ENCODE data around the gene CYP1A1.

CYP1A1 gene

GRCh38 chr15:74768771-74769342 lies 43.5 kb upstream of the CYP1A1 start:
- H3K27ac ChIP-seq = no peak overlapping the region
- peak; percentile 40 for DNase-seq
- in situ Hi-C loops (cut with HindIII; ENCODE audit: low pct_ligation_motif_present, low sequenced_read_pairs) = loop anchor here (5.0 to 25.0 kb wide), 2 partner anchors 137 to 407 kb away; partner anchors contain the start of gene CYP11A1

GRCh38 chr15:74768099-74768770 lies 42.9 kb upstream of the CYP1A1 start:
- Histone ChIP-seq H3K4me3 (ENCODE audit: low read depth, low read length) (no peak overlapping the region), H3K27me3 (replicated peaks) (no peaks in the 10 kb centered on the region), H3K36me3 (replicated peaks) (no peaks in the 10 kb centered on the region), H3K27ac (no peak overlapping the region)
- in situ Hi-C loops (cut with HindIII; ENCODE audit: low pct_ligation_motif_present, low sequenced_read_pairs) = loop anchor here (5.0 to 25.0 kb wide), 2 partner anchors 136 to 406 kb away; partner anchors contain the start of gene CYP11A1
- DNase-seq = no peak
- TF ChIP-seq, protein P1, sequence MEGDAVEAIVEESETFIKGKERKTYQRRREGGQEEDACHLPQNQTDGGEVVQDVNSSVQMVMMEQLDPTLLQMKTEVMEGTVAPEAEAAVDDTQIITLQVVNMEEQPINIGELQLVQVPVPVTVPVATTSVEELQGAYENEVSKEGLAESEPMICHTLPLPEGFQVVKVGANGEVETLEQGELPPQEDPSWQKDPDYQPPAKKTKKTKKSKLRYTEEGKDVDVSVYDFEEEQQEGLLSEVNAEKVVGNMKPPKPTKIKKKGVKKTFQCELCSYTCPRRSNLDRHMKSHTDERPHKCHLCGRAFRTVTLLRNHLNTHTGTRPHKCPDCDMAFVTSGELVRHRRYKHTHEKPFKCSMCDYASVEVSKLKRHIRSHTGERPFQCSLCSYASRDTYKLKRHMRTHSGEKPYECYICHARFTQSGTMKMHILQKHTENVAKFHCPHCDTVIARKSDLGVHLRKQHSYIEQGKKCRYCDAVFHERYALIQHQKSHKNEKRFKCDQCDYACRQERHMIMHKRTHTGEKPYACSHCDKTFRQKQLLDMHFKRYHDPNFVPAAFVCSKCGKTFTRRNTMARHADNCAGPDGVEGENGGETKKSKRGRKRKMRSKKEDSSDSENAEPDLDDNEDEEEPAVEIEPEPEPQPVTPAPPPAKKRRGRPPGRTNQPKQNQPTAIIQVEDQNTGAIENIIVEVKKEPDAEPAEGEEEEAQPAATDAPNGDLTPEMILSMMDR (IDR thresholded peaks at IDR 0.05; ENCODE audit: low read depth, low read length, missing control alignments) = peak; percentile 13

More at GRCh38 chr15:74768771-74769342, 43.5 kb upstream of the CYP1A1 start:
- no peaks in the 10 kb centered on the region for H3K27me3 ChIP-seq (replicated peaks)
- TF ChIP-seq, protein P1 (IDR thresholded peaks at IDR 0.05; ENCODE audit: low read depth, low read length, missing control alignments) = peak; percentile 85
- no peaks in the 10 kb centered on the region for H3K36me3 ChIP-seq (replicated peaks)
- H3K4me3 ChIP-seq (ENCODE audit: low read depth, low read length) = no peak overlapping the region

GRCh38 chr15:74767167-74768098 lies 42.1 kb upstream of the CYP1A1 start:
- TF ChIP-seq, protein P1 (IDR thresholded peaks at IDR 0.05; ENCODE audit: low read depth, low read length, missing control alignments) = no peak
- Histone ChIP-seq H3K27ac (no peak overlapping the region), H3K4me3 (ENCODE audit: low read depth, low read length) (no peak overlapping the region), H3K36me3 (replicated peaks) (no peaks in the 10 kb centered on the region), H3K27me3 (replicated peaks) (no peaks in the 10 kb centered on the region)
- in situ Hi-C loops (cut with HindIII; ENCODE audit: low pct_ligation_motif_present, low sequenced_read_pairs) = loop anchor here (5.0 to 25.0 kb wide), 2 partner anchors 135 to 405 kb away; partner anchors contain the start of gene CYP11A1
- no peak for DNase-seq

DNA sequence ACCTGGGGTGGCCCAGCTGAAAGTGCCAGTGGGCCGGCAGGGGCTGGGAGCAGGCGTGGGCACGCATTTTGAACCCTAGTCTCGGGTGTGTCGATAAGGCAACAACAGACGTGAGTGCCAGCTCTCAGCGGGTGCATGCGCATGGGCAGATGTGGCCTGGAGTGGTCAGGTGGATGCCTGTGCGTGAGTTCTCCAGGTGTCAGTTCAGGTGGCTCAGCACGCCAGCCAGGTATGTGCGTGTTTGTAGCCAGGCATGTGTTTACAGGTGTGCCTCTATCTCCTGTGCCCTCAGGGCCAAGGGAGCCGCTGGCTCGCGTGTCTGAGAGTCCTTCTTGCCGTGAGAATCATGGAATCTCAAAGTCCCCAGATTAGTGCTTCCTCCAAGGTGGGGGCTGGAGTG lies 38.1 kb upstream of the CYP1A1 start:
- Histone ChIP-seq H3K27ac (no peak overlapping the region), H3K4me3 (ENCODE audit: low read depth, low read length) (no peak overlapping the region), H3K27me3 (replicated peaks) (no peaks in the 10 kb centered on the region), H3K36me3 (replicated peaks) (no peaks in the 10 kb centered on the region)
- TF ChIP-seq, protein P1 (IDR thresholded peaks at IDR 0.05; ENCODE audit: low read depth, low read length, missing control alignments) = no peak
- no peak for DNase-seq
- in situ Hi-C loops (cut with HindIII; ENCODE audit: low pct_ligation_motif_present, low sequenced_read_pairs) = loop anchor here (25.0 kb wide), 1 partner anchor 401 kb away; the partner anchor contains the start of gene CYP11A1

- no peak overlapping the region for H3K27ac ChIP-seq
- TF ChIP-seq, protein P1 (IDR thresholded peaks at IDR 0.05; ENCODE audit: low read depth, low read length, missing control alignments) = no peak
- no peaks in the 10 kb centered on the region for H3K27me3 ChIP-seq (replicated peaks)
These were observed 37.4 kb upstream of the CYP1A1 start for GRCh38 chr15:74762791-74763150.

More at GRCh38 chr15:74762791-74763150, 37.4 kb upstream of the CYP1A1 start:
- Histone ChIP-seq H3K4me3 (ENCODE audit: low read depth, low read length) (no peak overlapping the region), H3K36me3 (replicated peaks) (no peaks in the 10 kb centered on the region)
- no peak for DNase-seq
- in situ Hi-C loops (cut with HindIII; ENCODE audit: low pct_ligation_motif_present, low sequenced_read_pairs) = loop anchor here (25.0 kb wide), 1 partner anchor 400 kb away; the partner anchor contains the start of gene CYP11A1
